A673 (cell line): Measurements from ENCODE around the gene ITSN1.

Experiments used
- EZH2 ChIP-seq: fragments of 200-600 bp; sonication (generic); IDR thresholded peaks from 2 replicates; pipeline ENCODE4 v1.6.1; 2017; ENCODE audit warnings: borderline replicate concordance, low read depth, mild to moderate bottlenecking, mixed read lengths, antibody characterized with exemption, low read length; ENCODE audit not compliant: poor library complexity, severe bottlenecking
- TF ChIP-seq, protein P1 (sequence below): fragments of 300-800, 200-600 bp; sonication (generic); conservative IDR thresholded peaks from 2 replicates; pipeline ENCODE4 v1.5.1; 2017; ENCODE audit warnings: low read depth, mild to moderate bottlenecking, antibody characterized with exemption, low read length, moderate library complexity, mixed read lengths

- TF ChIP-seq, protein P1, sequence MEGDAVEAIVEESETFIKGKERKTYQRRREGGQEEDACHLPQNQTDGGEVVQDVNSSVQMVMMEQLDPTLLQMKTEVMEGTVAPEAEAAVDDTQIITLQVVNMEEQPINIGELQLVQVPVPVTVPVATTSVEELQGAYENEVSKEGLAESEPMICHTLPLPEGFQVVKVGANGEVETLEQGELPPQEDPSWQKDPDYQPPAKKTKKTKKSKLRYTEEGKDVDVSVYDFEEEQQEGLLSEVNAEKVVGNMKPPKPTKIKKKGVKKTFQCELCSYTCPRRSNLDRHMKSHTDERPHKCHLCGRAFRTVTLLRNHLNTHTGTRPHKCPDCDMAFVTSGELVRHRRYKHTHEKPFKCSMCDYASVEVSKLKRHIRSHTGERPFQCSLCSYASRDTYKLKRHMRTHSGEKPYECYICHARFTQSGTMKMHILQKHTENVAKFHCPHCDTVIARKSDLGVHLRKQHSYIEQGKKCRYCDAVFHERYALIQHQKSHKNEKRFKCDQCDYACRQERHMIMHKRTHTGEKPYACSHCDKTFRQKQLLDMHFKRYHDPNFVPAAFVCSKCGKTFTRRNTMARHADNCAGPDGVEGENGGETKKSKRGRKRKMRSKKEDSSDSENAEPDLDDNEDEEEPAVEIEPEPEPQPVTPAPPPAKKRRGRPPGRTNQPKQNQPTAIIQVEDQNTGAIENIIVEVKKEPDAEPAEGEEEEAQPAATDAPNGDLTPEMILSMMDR = no peak
- no peak for TF ChIP-seq EZH2
These were observed 8.0 kb upstream of the ITSN1 start for GRCh38 chr21:33634254-33634653.
